ENCODE data around the gene MADCAM1.
"Not testable (repeated sequence)": the region's sequence is repeated elsewhere in the genome, so short reads cannot be mapped to it uniquely, and the experiment has no call there.

Gene MADCAM1

DNA sequence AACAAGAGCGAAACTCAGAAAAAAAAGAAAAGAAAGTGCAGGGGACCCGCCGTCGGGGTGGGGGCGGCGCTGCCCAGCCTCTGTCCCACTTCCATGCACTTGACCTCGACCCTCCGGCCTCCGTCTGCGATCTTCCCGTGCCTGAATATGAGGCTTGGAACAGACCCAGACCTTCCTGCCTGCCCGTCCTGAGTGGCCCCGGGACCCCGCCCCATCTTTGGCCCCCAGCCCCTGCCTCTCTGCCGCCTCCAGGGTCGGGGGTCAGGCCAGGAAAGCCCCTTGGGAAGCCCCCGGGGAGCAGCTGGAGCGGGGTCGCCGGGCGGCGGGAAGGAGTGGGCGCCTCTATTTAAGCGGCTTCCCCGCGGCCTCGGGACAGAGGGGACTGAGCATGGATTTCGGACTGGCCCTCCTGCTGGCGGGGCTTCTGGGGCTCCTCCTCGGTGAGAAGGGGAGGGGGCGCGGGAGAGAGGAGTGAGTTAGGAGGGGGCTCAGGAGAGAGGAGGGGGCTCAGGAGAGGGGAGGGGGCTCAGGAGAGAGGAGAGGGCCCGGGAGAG, at the start of gene MADCAM1:
MADCAM1 (plus strand) TSS at position 375 of the 554 bp plus-strand sequence; CDS start at position 389, 14 bp downstream.
- DNase-seq (ENCODE audit: low read depth) = no peak

- DNase-seq (ENCODE audit: low read depth) = no peak
Observed at GRCh38 chr19:447064-447426, 49.2 kb upstream of the MADCAM1 start.

DNA sequence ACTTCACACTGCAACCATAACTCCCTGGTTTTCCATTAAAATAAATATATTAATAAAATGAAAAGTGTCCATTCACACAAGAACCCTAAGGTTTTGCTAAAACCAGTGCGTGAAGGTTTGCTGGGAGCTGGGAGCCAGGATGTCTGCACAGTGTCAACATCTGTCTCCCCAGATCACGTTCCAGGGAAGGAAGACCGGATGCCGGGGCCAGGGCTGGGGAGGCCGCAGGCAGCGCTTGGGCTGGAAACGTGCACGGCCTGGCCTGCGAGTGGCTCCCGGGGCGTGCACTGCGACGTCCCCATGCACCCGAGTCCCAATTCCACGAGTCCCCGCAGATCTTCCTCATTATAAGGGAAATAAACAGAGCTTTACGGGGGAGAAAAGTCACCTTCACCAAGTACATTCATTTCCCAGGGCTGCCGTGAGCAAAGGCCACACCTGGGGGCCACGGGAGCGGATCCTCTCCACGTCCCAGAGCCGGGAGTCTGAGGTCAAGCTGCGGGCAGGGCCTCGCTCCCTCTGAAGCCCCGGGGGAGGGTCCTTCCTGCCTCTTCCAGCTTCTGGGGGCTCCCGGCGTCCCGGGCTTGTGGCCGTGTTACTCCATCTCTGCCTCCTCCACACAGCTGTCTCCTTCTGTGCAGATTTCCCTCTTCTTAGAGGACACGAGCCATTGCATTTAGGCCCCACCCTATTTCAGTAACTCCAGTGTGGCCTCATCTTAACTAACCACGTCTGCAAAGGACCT, 48.3 kb upstream of the MADCAM1 start:
- no peak for DNase-seq (ENCODE audit: low read depth)

DNA sequence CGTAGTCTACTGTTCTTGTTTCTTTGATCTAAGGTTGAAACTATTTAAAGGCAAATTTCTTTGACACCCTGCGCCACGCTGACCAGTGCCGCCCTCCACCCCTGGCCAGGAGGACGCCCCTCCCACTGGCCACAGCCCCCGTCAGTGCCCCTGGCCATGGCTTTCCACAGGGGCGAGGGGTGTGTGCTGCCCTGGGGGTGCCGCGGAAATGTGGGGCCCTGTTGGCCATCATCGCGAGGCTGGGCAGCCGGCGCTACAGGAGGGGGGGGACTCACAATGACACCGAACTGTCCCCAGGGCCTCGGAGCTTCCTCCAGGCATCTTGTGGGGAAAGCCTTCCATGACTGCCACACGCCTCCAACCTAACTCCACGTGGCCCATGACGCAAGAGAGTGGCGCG, 46.4 kb upstream of the MADCAM1 start:
- no peak for DNase-seq (ENCODE audit: low read depth)

DNA sequence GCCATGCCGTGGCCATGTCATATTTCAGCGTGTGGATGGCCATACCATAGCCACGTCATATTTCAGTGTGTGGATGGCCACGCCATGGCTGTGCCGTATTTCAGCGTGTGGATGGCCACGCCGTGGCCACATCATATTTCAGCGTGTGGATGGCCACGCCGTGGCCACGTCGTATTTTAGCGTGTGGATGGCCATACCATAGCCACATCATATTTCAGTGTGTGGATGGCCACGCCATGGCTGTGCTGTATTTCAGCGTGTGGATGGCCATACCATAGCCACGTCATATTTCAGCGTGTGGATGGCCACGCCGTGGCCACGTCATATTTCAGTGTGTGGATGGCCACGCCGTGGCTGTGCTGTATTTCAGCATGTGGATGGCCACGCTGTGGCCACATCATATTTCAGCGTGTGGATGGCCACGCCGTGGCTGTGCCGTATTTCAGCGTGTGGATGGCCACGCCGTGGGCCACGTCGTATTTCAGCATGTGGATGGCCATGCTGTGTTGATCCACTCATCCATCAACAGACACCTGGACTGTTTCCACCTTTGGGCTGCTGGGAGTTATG, 45.3 kb upstream of the MADCAM1 start:
- DNase-seq (ENCODE audit: low read depth) = not testable (repeated sequence)

DNA sequence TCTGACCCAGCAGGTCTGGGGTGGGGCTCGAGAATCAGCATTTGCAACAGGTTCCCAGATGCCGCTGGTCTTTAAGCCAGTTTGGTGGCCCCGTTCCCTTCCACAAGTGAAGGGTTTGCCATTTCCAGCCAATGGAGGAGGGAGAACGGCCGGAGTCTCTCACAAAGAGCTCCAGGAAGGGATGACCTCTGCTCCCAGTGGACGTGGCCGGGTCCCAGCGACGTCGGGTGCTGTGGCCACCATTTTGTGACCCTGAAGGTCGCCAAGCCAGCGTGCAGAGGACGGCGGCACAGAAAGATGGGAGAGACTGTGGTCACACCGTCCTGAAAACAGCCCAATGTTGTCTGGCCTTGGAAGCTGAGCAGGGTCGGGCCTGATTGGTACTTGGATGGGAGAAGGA, 43.5 kb upstream of the MADCAM1 start:
- no peak for DNase-seq (ENCODE audit: low read depth)

GRCh38 chr19:453606-454005, 42.7 kb upstream of the MADCAM1 start:
- DNase-seq (ENCODE audit: low read depth) = no peak

GRCh38 chr19:455031-455705, 41.1 kb upstream of the MADCAM1 start:
- no peak for DNase-seq (ENCODE audit: low read depth)

GRCh38 chr19:455851-456546, 40.3 kb upstream of the MADCAM1 start:
- no peak for DNase-seq (ENCODE audit: low read depth)

- no peak for DNase-seq (ENCODE audit: low read depth)
Observed at GRCh38 chr19:456547-457110, 39.7 kb upstream of the MADCAM1 start.

DNA sequence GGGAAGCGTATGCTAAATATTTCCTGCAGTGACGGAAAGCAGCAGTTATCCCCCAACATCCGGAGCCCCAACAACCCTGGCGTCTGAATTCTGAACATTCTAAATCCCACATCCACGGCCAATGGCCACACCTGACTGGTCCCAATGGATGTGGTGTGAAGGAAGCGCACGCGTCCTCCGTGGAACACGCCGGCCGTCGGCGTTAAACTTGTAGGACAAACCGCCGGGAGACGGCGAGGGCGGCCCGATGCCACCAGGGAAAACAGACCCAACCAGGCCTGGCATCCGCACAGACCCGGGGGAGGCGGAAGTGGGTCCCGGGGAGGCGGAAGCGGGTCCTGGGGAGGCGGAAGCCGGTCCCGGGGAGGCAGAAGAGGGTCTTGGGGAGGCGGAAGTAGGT, 38.6 kb upstream of the MADCAM1 start:
- no peak for DNase-seq (ENCODE audit: low read depth)

DNA sequence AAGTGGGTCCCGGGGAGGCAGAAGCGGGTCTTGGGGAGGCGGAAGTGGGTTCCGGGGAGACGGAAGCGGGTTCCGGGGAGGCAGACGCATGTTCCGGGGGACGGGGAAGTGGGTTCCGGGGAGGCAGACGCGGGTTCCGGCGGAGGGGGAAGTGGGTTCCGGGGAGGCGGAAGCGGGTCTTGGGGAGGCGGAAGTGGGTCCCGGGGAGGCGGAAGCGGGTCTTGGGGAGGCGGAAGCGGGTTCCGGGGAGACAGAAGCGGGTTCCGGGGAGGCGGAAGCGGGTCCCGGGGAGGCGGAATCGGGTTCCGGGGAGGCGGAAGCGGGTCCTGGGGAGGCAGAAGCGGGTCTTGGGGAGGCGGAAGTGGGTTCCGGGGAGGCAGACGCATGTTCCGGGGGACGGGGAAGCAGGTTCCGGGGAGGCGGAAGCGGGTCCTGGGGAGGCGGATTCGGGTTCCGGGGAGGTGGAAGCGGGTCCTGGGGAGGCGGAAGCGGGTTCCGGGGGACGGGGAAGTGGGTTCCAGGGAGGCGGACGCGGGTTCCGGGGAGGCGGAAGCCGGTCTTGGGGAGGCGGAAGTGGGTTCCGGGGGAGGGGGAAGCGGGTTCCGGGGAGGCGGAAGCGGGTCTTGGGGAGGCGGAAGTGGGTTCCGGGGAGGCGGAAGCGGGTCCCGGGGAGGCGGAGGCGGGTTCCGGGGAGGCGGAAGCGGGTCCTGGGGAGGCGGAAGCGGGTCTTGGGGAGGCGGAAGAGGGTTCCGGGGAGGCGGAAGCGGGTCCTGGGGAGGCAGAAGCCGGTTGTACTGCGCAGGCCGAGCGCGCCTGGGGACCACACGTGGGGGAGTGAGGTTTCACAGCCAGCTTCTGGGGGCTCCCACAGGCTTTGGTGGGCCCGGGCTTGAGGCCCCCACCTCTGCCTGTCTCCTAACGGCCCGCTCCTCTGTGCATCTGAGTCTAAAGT, 37.9 kb upstream of the MADCAM1 start:
- no peak for DNase-seq (ENCODE audit: low read depth)

GRCh38 chr19:459724-460511, 36.4 kb upstream of the MADCAM1 start:
- DNase-seq (ENCODE audit: low read depth) = peak; percentile 12

- no peak for DNase-seq (ENCODE audit: low read depth)
Observed at GRCh38 chr19:460877-461720, 35.2 kb upstream of the MADCAM1 start, which contains the start of gene SHC2. TSS of gene SHC2 (minus strand) at chr19:461033. CDS start at chr19:460996, 37 bp downstream.

GRCh38 chr19:461721-462551, 34.4 kb upstream of the MADCAM1 start:
- DNase-seq (ENCODE audit: low read depth) = no peak

- no peak for DNase-seq (ENCODE audit: low read depth)
Observed at GRCh38 chr19:463483-464207, 32.6 kb upstream of the MADCAM1 start.

DNA sequence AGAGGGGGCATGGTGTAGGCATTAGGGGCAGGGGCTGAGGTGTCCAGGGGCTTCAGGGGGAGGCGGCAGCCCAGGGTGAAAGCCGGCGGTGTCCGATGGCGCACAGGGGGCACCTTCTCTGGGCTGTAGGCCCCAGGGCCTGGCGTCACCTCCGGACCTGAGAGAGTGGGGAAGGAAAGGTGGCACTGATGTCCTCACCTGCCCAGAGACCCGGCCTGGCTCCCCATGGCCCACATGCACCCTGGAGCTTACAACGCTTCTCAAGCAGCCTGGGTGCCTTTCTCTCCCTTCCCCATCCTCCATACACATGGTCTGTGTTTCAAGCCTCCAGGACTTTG, 32.1 kb upstream of the MADCAM1 start:
- no peak for DNase-seq (ENCODE audit: low read depth)

Data from stimulated activated CD8-positive, alpha-beta memory T cell treated with anti-CD3 and anti-CD28 coated beads, Interleukin-12 subunit alpha, Interleukin-12 subunit beta, amount 100 ng/mL, for 4 hours (primary cell).